Nephron (organoid): ENCODE data around the gene TMEM134.

Source experiments
- H3K27ac Mint-ChIP-seq, 3 experiments: 2 replicates each; pipeline ENCODE4 v1.8.0; 2020; ENCODE audit warnings: mixed read lengths in 3 of 3, mild to moderate bottlenecking in 2 of 3, moderate library complexity in 1 of 3
- H3K27me3 Mint-ChIP-seq: 2 replicates; pipeline ENCODE4 v1.8.0; 2021; ENCODE audit warnings: low read depth, mild to moderate bottlenecking, moderate library complexity, mixed read lengths
- H3K36me3 Mint-ChIP-seq: 2 replicates; pipeline ENCODE4 v1.8.0; 2020; ENCODE audit warnings: low read depth, mixed read lengths
- H3K4me1 Mint-ChIP-seq: 2 replicates; pipeline ENCODE4 v1.8.0; 2020; ENCODE audit warnings: mixed read lengths
- H3K4me3 Mint-ChIP-seq, 3 experiments: 2 replicates each; pipeline ENCODE4 v1.8.0; 2020; ENCODE audit warnings: mild to moderate bottlenecking in 3 of 3, mixed read lengths in 3 of 3, moderate library complexity in 2 of 3
- H3K9me3 Mint-ChIP-seq: 2 replicates; pipeline ENCODE4 v1.8.0; 2020; ENCODE audit warnings: mixed read lengths
- TF ChIP-seq, protein P1 (sequence below), 3 experiments: fragments of 200-600 bp; sonication (generic); IDR thresholded peaks; one replicate each; pipeline ENCODE4 v1.5.0; 2021; ENCODE audit warnings: antibody characterized with exemption in 3 of 3; ENCODE audit not compliant: unreplicated experiment in 3 of 3

TMEM134 gene

GRCh38 chr11:67420646-67421429 is 48.2 kb downstream of the TMEM134 start:
- Mint-ChIP-seq H3K4me1 (peaks cover 19% of the 10 kb centered on the region), H3K4me3 (peak overlapping the region; percentile 72 to 82 (median 77)), H3K36me3 (no peaks in the 10 kb centered on the region), H3K9me3 (no peaks in the 10 kb centered on the region), H3K27ac (peak overlapping the region; percentile 55 to 93 (median 90)), H3K27me3 (peaks cover 17% of the 10 kb centered on the region)
- TF ChIP-seq, protein P1, sequence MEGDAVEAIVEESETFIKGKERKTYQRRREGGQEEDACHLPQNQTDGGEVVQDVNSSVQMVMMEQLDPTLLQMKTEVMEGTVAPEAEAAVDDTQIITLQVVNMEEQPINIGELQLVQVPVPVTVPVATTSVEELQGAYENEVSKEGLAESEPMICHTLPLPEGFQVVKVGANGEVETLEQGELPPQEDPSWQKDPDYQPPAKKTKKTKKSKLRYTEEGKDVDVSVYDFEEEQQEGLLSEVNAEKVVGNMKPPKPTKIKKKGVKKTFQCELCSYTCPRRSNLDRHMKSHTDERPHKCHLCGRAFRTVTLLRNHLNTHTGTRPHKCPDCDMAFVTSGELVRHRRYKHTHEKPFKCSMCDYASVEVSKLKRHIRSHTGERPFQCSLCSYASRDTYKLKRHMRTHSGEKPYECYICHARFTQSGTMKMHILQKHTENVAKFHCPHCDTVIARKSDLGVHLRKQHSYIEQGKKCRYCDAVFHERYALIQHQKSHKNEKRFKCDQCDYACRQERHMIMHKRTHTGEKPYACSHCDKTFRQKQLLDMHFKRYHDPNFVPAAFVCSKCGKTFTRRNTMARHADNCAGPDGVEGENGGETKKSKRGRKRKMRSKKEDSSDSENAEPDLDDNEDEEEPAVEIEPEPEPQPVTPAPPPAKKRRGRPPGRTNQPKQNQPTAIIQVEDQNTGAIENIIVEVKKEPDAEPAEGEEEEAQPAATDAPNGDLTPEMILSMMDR (IDR thresholded peaks at IDR 0.05; ENCODE audit: unreplicated experiment in 3 of 3): no peak

GRCh38 chr11:67420147-67420645 is 48.9 kb downstream of the TMEM134 start:
- Mint-ChIP-seq H3K36me3 (no peaks in the 10 kb centered on the region), H3K4me3 (peak overlapping the region; percentile 77 to 83 (median 80)), H3K27ac (peak overlapping the region; percentile 48 to 91 (median 84)), H3K4me1 (peaks cover 19% of the 10 kb centered on the region), H3K27me3 (peaks cover 18% of the 10 kb centered on the region), H3K9me3 (no peaks in the 10 kb centered on the region)
- TF ChIP-seq, protein P1 (IDR thresholded peaks at IDR 0.05; ENCODE audit: unreplicated experiment in 3 of 3): no peak

DNA sequence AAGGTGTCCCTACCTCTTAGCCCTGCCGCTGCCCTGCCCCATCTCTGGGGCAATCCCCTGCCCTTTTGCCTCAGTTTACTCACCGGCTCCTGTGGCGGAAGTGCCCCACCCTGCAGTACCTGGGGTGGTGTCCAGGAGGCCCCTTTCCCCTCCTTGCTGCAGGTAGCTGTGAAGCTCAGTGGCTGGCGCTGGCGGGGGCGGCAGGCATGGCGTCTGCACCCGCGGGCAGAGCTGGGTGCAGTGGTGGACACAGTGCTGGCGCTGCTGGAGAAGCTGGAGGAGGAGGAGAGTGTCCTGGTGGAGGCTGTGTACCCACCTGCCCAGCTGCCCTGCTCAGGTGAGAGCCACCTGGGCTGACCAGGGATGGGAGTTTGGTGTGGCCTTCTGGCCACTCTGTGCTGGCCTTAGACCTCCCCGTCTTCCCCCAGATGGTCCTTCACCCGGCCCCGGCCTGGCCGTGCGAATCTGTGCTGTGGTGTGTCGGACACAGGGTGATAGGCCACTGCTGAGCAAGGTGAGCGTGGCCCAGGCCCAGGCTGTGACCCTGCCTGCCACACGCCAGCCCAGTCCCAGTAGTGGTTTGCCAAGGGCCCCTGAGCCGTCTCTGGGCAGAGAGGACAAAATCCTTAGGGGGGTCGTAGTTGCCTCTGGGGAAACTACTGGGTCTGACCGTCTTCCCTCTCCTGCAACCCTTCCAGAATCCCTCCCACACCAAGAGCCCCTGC is 49.6 kb downstream of the TMEM134 start:
- Mint-ChIP-seq H3K27ac (peak overlapping the region; percentile 48 to 91 (median 84)), H3K36me3 (no peaks in the 10 kb centered on the region), H3K4me3 (peak overlapping the region; percentile 77 to 83 (median 80)), H3K9me3 (no peaks in the 10 kb centered on the region), H3K27me3 (peaks cover 25% of the 10 kb centered on the region), H3K4me1 (peaks cover 19% of the 10 kb centered on the region)
- TF ChIP-seq, protein P1 (IDR thresholded peaks at IDR 0.05; ENCODE audit: unreplicated experiment in 3 of 3): no peak

GRCh38 chr11:67418476-67419281 is 50.4 kb downstream of the TMEM134 start:
- peak overlapping the region in 1 of 3 experiments; percentile 66 for H3K27ac Mint-ChIP-seq
- H3K9me3 Mint-ChIP-seq: no peaks in the 10 kb centered on the region
- H3K4me1 Mint-ChIP-seq: peaks cover 19% of the 10 kb centered on the region
- peak overlapping the region in 2 of 3 experiments; percentile 48 to 74 for H3K4me3 Mint-ChIP-seq
- no peaks in the 10 kb centered on the region for H3K36me3 Mint-ChIP-seq
- TF ChIP-seq, protein P1 (IDR thresholded peaks at IDR 0.05; ENCODE audit: unreplicated experiment in 3 of 3): no peak
- H3K27me3 Mint-ChIP-seq: peaks cover 33% of the 10 kb centered on the region

- Mint-ChIP-seq H3K4me3 (peak overlapping the region in 2 of 3 experiments; percentile 26 to 74), H3K4me1 (peaks cover 31% of the 10 kb centered on the region), H3K9me3 (no peaks in the 10 kb centered on the region), H3K27ac (no peak overlapping the region), H3K27me3 (peaks cover 37% of the 10 kb centered on the region), H3K36me3 (no peaks in the 10 kb centered on the region)
- TF ChIP-seq, protein P1 (IDR thresholded peaks at IDR 0.05; ENCODE audit: unreplicated experiment in 3 of 3): no peak
Observed at GRCh38 chr11:67417425-67417824, 51.6 kb downstream of the TMEM134 start.
